SK-N-SH (cell line): ENCODE results near the gene ZRANB3. TPM values are rescaled to one million over a fixed set of nuclear protein-coding genes. Genes with fewer than 3 reads are reported as not detected.

Source experiments
- CTCF ChIA-PET: fragments of 300-600, 350-600 bp; formaldehyde crosslinking; extraction: SDS; loops from one replicate; lab custom pipeline; 2021; lab: Yijun Ruan, JAX
- POLR2A ChIA-PET: fragments of 350-600 bp; sonication (Branson Sonifier 250); formaldehyde crosslinking; extraction: SDS; loops from one replicate; lab custom pipeline; 2020; ENCODE audit warnings: antibody characterized with exemption, inconsistent platforms; lab: Yijun Ruan, JAX
- DNase-seq: peaks from one replicate; pipeline ENCODE4 v3.0.0; 2012
- H2AFZ ChIP-seq: fragments of 200-600 bp; sonication (generic); 2 replicates; pipeline ENCODE4 v1.8.1; 2016; ENCODE audit warnings: antibody characterized with exemption, mild to moderate bottlenecking, low read depth
- H3F3A ChIP-seq: fragments of 200-600 bp; sonication (generic); replicated peaks from 2 replicates; pipeline ENCODE3; 2016; ENCODE audit warnings: antibody characterized with exemption, mild to moderate bottlenecking; ENCODE audit not compliant: insufficient read depth
- H3K27ac ChIP-seq, 2 experiments: fragments of 200-500 bp in 1 of 2; fragments of 200-600 bp in 1 of 2; sonication (Bioruptor generic) in 1 of 2; sonication (generic), shearing (Covaris generic) in 1 of 2; 2 replicates each; pipeline versions ENCODE4 v1.5.1 to v1.6.1; 2014 to 2016; ENCODE audit warnings: low read depth in 2 of 2, inconsistent platforms in 1 of 2, low read length in 1 of 2, mild to moderate bottlenecking in 1 of 2, mixed read lengths in 1 of 2
- H3K27me3 ChIP-seq: fragments of 200-600 bp; sonication (generic), shearing (Covaris generic); 2 replicates; pipeline ENCODE4 v1.6.1; 2016; ENCODE audit warnings: mixed run types; ENCODE audit not compliant: insufficient read depth
- H3K36me3 ChIP-seq, 2 experiments: fragments of 200-500 bp in 1 of 2; fragments of 200-600 bp in 1 of 2; sonication (Bioruptor generic) in 1 of 2; sonication (generic) in 1 of 2; replicated peaks in 1 of 2; 2 replicates each; pipeline versions ENCODE3 to v1.5.1; 2014 to 2016; ENCODE audit warnings: low read length in 1 of 2, mild to moderate bottlenecking in 1 of 2; ENCODE audit not compliant: insufficient read depth in 2 of 2, control insufficient read depth in 1 of 2
- H3K4me1 ChIP-seq, 2 experiments: fragments of 200-500 bp in 1 of 2; fragments of 200-600 bp in 1 of 2; sonication (Bioruptor generic) in 1 of 2; sonication (generic), shearing (Covaris generic) in 1 of 2; 2 replicates each; pipeline versions ENCODE4 v1.5.1 to v1.6.1; 2014 to 2016; ENCODE audit warnings: low read depth in 1 of 2, low read length in 1 of 2, mixed run types in 1 of 2; ENCODE audit not compliant: insufficient read depth in 2 of 2, control insufficient read depth in 1 of 2
- H3K4me2 ChIP-seq: fragments of 200-600 bp; sonication (generic), shearing (Covaris generic); 2 replicates; pipeline ENCODE4 v1.6.1; 2017; ENCODE audit warnings: mixed run types
- H3K4me3 ChIP-seq, 2 experiments: fragments of 200-500 bp in 1 of 2; fragments of 200-600 bp in 1 of 2; sonication (Bioruptor generic) in 1 of 2; sonication (generic), shearing (Covaris generic) in 1 of 2; 2 replicates each; pipeline versions ENCODE4 v1.5.1 to v1.8.1; 2014 to 2016; ENCODE audit warnings: low read depth in 2 of 2, inconsistent platforms in 1 of 2, low read length in 1 of 2, mild to moderate bottlenecking in 1 of 2, mixed read lengths in 1 of 2, moderate library complexity in 1 of 2
- H3K79me2 ChIP-seq: fragments of 200-600 bp; sonication (generic); 2 replicates; pipeline ENCODE4 v1.8.1; 2017; ENCODE audit warnings: mild to moderate bottlenecking; ENCODE audit not compliant: insufficient read depth
- H3K9ac ChIP-seq: fragments of 200-600 bp; sonication (generic); 2 replicates; pipeline ENCODE4 v1.6.1; 2017; ENCODE audit warnings: mixed run types
- H3K9me2 ChIP-seq: fragments of 200-600 bp; sonication (generic); 2 replicates; pipeline ENCODE4 v1.6.1; 2017; ENCODE audit warnings: mixed run types
- H3K9me3 ChIP-seq: fragments of 200-600 bp; sonication (generic); 2 replicates; pipeline ENCODE4 v1.6.1; 2017; ENCODE audit warnings: mixed run types, mild to moderate bottlenecking, moderate library complexity
- H4K20me1 ChIP-seq: fragments of 200-600 bp; sonication (generic); 2 replicates; pipeline ENCODE4 v1.6.1; 2017; ENCODE audit warnings: mild to moderate bottlenecking, mixed run types; ENCODE audit not compliant: insufficient read depth
- CHD2 ChIP-seq: fragments of 150-350 bp; IDR thresholded peaks from 2 replicates; pipeline ENCODE4 v1.6.1; 2018; ENCODE audit warnings: low read length; ENCODE audit not compliant: partially characterized antibody
- CTCF ChIP-seq: fragments of 200-600 bp; sonication (generic); IDR thresholded peaks from 2 replicates; pipeline ENCODE4 v1.6.1; 2017; ENCODE audit warnings: antibody characterized with exemption, mild to moderate bottlenecking, moderate library complexity
- ELF1 ChIP-seq: IDR thresholded peaks from 2 replicates; pipeline ENCODE4 v1.4.0; 2012
- EP300 ChIP-seq, 2 experiments: IDR thresholded peaks; 2 replicates each; pipeline versions ENCODE4 v1.4.0 to v1.6.1; 2012; ENCODE audit warnings: borderline replicate concordance in 1 of 2, low read depth in 1 of 2, low read length in 1 of 2
- FOSL2 ChIP-seq: IDR thresholded peaks from 2 replicates; pipeline ENCODE4 v1.4.0; 2012; ENCODE audit warnings: low read depth, mild to moderate bottlenecking, moderate library complexity, borderline replicate concordance
- FOXJ3 ChIP-seq: sonication (generic); formaldehyde crosslinking; IDR thresholded peaks from 2 replicates; pipeline ENCODE4 v1.5.1; 2020; ENCODE audit warnings: mild to moderate bottlenecking, missing genetic modification reagents
- FOXM1 ChIP-seq: IDR thresholded peaks from 2 replicates; pipeline ENCODE4 v1.4.0; 2012; ENCODE audit warnings: low read depth, mild to moderate bottlenecking
- GABPA ChIP-seq: IDR thresholded peaks from 2 replicates; pipeline ENCODE4 v1.4.0; 2012; ENCODE audit warnings: low read depth, mild to moderate bottlenecking
- GATA2 ChIP-seq: sonication (generic); formaldehyde crosslinking; IDR thresholded peaks from 2 replicates; pipeline ENCODE4 v1.5.0; 2020; ENCODE audit warnings: mild to moderate bottlenecking, missing genetic modification reagents
- JUND ChIP-seq: IDR thresholded peaks from 2 replicates; pipeline ENCODE4 v1.4.0; 2012
- NRF1 ChIP-seq: IDR thresholded peaks from 2 replicates; pipeline ENCODE4 v1.6.1; 2012; ENCODE audit warnings: low read depth, mild to moderate bottlenecking, low read length
- PBX3 ChIP-seq: IDR thresholded peaks from 2 replicates; pipeline ENCODE4; 2012
- POLR2AphosphoS5 ChIP-seq: IDR thresholded peaks from 2 replicates; pipeline ENCODE4 v1.6.1; 2012; ENCODE audit warnings: low read depth, low read length
- RAD21 ChIP-seq: IDR thresholded peaks from 2 replicates; pipeline ENCODE4 v1.6.1; 2012; ENCODE audit warnings: mild to moderate bottlenecking, low read length
- RCOR1 ChIP-seq: fragments of 150-350 bp; IDR thresholded peaks from 2 replicates; pipeline ENCODE4 v1.6.1; 2017; ENCODE audit warnings: antibody characterized with exemption, low read length
- REST ChIP-seq: IDR thresholded peaks from 2 replicates; pipeline ENCODE4 v1.6.1; 2012; ENCODE audit warnings: mild to moderate bottlenecking, low read depth, low read length, moderate library complexity
- RXRA ChIP-seq: IDR thresholded peaks from 2 replicates; pipeline ENCODE4 v1.4.0; 2012; ENCODE audit warnings: low read depth, mild to moderate bottlenecking, borderline replicate concordance
- SIN3A ChIP-seq: IDR thresholded peaks from 2 replicates; pipeline ENCODE4 v1.6.1; 2012; ENCODE audit warnings: low read depth, mild to moderate bottlenecking, low read length, moderate library complexity, borderline replicate concordance
- SMC3 ChIP-seq: IDR thresholded peaks from 2 replicates; pipeline ENCODE4 v1.6.1; 2012; ENCODE audit warnings: low read depth, low read length, improper control_type of control experiment
- TEAD4 ChIP-seq: IDR thresholded peaks from 2 replicates; pipeline ENCODE4 v1.4.0; 2012; ENCODE audit warnings: mild to moderate bottlenecking, borderline replicate concordance; ENCODE audit not compliant: insufficient read depth
- YY1 ChIP-seq: IDR thresholded peaks from 2 replicates; pipeline ENCODE4 v1.4.0; 2012; ENCODE audit warnings: low read depth, mild to moderate bottlenecking
- WGBS: methylation state at CpG from one replicate; pipeline ENCODE4 v1.1.6; 2017; ENCODE audit warnings: low lambda C conversion rate; 5-methylcytosine and 5-hydroxymethylcytosine counted together
- polyA plus RNA-seq, 3 experiments: library from polyadenylated mRNA; depleted of rRNA; stranded (reverse); fragments of >200 nt; gene quantifications; 2 replicates each; pipeline ENCODE4 v1.2.3, GENCODE V29; 2012

The ZRANB3 gene
- polyA plus RNA-seq, 1 of the 3 experiments (the other 2 are of a cell fraction), result 4.1 TPM

- TF ChIP-seq CTCF (no peak), POLR2AphosphoS5 (no peak), JUND (no peak), FOXM1 (no peak)
These were observed 20.3 kb upstream of the ZRANB3 start (continued) for GRCh38 chr2:135551356-135551755.

- 91% methylated on average over 3 of the region's 3 CpGs for WGBS
- Histone ChIP-seq H3K79me2 (peaks cover 58% of the 10 kb centered on the region), H3K9ac (no peak overlapping the region), H3K4me2 (no peak overlapping the region), H3K27ac (no peak overlapping the region), H3K27me3 (no peaks in the 10 kb centered on the region), H2AFZ (no peak overlapping the region), H3K36me3 (no peaks in the 10 kb centered on the region), H3K4me3 (no peak overlapping the region), H4K20me1 (no peaks in the 10 kb centered on the region), H3F3A (no peaks in the 10 kb centered on the region), H3K9me3 (no peaks in the 10 kb centered on the region), H3K9me2 (no peaks in the 10 kb centered on the region), H3K4me1 (peaks cover 0 to 2% of the 10 kb centered on the region in 2 experiments; a peak in 1 of 4 replicates)
- no peak for DNase-seq
- no peak for TF ChIP-seq REST
- TF ChIP-seq POLR2AphosphoS5, result no peak
- no peak for TF ChIP-seq YY1
- no peak for TF ChIP-seq FOSL2
- TF ChIP-seq RXRA, result no peak
- TF ChIP-seq PBX3, result no peak
- TF ChIP-seq ELF1, result no peak
- no peak for TF ChIP-seq SIN3A
- TF ChIP-seq FOXJ3 (CRISPR knock-in tag), result no peak
- no peak for TF ChIP-seq GATA2 (CRISPR knock-in tag)
- TF ChIP-seq RCOR1, result no peak
- TF ChIP-seq CHD2, result no peak
- TF ChIP-seq GABPA, result no peak
- no peak for TF ChIP-seq TEAD4
- no peak for TF ChIP-seq NRF1
- no peak for TF ChIP-seq EP300 (IDR thresholded peaks at IDR 0.05; ENCODE audit: borderline replicate concordance in 1 of 2, low read depth in 1 of 2, low read length in 1 of 2)
- TF ChIP-seq RAD21, result no peak
- no peak for TF ChIP-seq SMC3
- CTCF ChIA-PET, result no interaction called here
- POLR2A ChIA-PET, result no interaction called here
These were observed 16.3 kb upstream of the ZRANB3 start for GRCh38 chr2:135547311-135547710.
